HG03378 (cell line): Measurements from ENCODE around the gene INTS6.
"Not testable (repeated sequence)": the region's sequence is repeated elsewhere in the genome, so short reads cannot be mapped to it uniquely, and the experiment has no call there.

Experiments
- ATAC-seq: cut with Tn5 transposase; IDR thresholded peaks from one replicate; pipeline ENCODE4 v1.9.1; 2021; ENCODE audit warnings: mild to moderate bottlenecking, moderate library complexity; ENCODE audit not compliant: unreplicated experiment

The INTS6 gene

DNA sequence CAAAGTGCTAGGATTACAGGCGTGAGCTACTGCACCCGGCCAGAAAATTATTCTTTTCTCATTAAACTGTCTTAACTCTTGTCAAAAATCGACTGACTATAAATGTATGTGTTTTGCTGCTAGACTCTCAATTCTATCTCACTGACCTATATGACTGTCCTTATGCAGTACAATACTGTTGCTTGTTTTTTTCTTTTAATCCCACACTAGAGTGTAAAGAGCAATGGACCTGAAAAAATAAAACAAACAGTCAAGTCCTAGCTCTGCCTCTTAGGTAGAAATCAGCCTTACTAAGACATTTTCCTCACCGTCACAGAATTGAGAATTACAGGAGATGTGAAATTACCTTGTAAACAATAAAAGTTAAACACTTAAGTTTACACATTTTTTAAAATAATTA lies 35.1 kb downstream of the INTS6 start:
- no peak for ATAC-seq

DNA sequence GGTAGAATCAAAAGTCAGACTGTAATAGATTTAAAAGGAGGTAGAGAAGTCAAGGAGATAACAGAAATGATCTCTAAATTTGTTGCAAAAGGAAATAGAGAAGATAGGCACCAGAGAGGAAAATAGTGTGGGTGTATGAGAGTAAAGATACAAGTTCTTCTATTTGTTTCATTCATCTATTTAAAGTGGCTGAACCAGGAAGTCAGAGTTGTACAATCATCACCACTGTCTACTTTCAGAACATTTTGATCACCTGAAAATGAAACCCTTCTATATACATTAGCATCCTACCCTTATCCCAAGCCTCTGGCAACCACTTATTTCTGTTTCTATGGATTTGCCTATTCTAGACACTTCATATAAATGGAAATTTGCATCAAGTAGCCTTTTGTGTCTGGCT lies 36.7 kb downstream of the INTS6 start:
- ATAC-seq: peak; percentile 58

DNA sequence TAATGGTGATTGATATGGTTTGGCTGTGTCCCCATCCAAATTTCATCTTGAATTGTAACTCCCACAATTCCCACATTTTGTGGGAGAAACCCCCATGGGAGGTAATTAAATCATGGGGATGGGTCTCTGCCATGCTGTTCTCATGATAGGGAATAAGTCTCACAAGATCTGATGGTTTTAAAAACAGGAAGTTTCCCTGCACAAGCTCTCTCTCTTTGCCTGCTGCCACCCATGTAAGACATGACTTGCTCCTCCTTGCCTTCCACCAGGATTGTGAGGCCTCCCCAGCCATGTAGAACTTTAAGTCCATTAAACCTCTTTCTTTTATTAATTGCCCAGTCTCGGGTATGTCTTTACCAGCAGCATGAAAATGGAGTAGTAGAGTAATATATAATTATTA lies 37.5 kb downstream of the INTS6 start:
- not testable (repeated sequence) for ATAC-seq

DNA sequence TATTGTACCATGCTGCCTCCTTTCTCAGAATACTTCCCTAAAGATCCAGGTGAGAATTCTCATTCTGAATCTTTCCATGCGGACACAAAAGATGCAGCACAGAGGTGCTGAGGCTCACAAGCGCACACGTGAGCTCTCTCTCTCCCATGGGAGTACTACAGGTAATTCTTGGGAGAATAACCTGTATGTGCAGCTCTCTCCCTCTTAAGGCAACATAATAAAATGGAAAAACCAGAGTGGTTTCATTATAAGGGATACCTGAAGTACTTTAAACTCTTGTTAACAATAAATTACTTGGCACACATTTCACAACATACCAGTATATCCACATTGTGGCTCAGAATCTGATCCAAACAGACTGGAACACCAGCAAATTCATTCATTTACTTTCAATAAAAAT lies 40.4 kb downstream of the INTS6 start:
- ATAC-seq: no peak

DNA sequence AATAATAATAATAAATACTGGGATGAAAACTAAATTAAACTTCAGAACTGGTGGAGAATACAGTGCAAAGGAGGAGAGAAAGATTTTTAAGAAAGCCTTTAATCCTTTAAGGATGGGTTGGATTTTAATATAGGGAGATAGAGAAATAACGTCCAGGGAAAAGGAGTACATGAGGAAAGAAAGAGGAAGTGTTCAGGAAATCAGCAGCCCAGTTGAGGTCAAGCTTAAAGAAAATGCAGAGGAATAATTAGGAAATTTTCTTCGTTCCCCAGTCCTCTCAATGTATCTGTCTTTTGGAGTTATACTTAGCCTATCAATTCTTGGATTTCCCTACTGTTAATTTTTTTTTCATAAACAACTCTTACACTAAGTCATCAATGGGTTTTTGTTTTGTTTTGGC lies 47.7 kb downstream of the INTS6 start:
- no peak for ATAC-seq

DNA sequence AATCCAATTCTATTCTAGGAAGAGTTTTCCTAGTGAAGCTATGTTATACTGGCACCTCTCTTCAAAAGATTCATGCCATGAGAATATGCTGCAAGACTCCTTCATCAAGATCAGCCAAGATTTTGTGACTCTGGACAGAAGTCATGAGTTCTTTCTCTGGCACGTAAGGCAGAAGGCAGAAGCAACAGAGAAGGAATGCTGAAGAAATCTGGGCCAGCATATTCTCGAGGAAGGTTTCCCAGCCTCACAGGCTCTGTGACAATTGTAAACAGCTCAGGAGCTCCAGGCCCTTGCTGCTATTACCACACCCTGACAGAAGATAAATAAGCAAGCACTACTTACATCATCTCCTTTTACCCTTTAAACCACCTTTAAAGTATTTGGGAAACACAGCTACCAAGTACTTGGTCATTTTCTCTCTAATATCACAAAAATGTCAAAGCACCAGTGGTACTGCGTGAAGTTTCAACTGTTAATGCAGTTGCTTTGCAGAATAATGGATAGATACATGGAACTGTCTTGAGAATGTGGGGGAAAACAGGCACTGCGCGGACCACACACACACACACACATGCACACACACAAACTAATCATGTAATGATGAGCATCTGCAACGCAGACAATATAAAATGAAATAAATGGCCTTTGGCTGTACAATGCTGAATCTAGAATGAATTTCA lies 55.4 kb downstream of the INTS6 start:
- no peak for ATAC-seq

DNA sequence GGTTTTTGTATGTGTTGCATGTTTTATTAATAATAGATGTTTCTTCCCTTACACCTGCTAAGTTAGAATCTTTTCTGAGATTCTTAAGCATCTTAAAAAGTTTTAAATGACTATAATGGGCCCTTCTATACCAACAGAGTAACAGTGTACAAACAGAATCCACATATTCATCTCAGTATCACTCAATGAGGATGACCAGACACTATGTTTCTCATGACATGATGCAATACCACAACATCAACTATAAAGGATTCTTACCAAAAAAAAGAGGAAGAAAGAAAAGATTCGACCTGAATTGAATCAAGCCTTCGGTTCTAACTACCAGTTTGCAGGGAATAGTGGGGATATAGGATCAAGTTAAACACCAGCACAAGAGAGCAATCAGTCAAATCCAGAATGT lies 56.5 kb downstream of the INTS6 start:
- ATAC-seq: peak; percentile 90

DNA sequence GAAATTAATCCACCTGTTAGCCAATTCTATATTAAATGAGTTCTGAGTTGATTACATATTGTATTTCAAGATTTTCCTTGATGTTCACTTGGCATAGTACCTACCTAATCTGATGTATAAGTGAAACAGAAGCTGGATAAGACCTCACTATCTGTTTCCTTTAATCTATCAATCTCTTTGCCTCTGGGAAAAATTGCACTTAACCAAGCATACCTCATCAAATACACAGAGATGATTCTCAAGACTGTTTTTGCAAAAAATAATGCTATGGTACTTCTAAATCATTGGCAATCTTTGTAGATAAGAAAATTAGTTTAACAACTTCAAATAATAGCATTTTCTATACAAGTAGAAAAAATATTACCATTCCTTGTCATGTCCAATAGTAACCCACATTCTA lies 58.1 kb downstream of the INTS6 start:
- ATAC-seq: no peak

DNA sequence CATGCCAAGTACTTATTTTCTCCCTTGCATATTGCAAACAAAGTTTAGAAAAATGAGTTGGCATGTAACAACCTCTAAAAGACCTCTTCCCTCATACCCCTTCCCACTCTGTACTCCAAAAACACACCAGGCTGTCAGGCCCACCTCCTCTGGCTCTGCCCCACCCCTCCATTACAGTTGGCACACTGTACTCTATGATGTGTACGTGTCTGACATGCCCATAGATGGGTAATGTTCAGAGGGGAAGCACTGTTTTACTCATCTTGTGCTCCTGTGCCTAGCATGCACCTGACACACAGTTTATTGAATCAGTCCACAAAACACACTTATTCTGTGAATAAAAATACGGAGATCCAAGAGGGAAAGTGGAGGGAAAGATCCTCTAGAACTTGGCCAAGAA lies 67.7 kb downstream of the INTS6 start:
- no peak for ATAC-seq

DNA sequence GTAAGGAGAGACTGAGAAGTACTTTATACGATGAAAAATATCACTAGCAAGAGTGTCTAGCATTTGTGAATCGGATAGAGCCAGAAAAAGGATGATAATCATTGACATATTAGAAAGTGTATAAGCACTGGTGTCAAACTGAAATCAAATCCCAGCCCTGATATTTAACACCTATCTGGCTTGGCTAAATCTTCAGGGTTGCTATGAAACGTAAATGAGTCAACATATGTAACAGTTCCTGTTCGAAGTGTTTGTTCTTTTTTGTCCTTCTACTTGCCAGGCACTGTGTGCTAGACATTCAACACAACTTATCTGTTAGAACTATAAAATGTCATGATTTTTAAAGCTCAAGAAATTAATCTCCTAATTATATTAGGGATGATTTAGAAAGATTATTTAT lies 72.6 kb downstream of the INTS6 start:
- no peak for ATAC-seq

DNA sequence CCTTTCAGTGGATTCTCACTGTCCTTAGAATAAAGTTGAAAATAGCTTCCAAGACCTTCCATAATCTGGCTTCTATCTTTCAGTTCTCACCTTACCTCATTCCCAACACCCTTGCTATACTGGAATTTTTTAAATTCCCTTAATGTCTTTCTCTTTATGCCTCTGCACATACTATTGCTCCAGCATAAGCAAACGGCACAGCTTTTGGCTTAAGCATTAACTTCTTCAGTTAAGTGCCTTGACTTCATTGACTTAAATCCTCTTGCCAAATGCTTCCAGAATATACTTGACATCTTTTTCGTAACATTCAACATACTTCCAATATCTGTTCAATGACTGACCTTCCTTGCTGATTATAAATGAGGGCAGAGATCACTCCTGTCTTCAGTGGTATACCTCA lies 79.4 kb downstream of the INTS6 start:
- no peak for ATAC-seq

DNA sequence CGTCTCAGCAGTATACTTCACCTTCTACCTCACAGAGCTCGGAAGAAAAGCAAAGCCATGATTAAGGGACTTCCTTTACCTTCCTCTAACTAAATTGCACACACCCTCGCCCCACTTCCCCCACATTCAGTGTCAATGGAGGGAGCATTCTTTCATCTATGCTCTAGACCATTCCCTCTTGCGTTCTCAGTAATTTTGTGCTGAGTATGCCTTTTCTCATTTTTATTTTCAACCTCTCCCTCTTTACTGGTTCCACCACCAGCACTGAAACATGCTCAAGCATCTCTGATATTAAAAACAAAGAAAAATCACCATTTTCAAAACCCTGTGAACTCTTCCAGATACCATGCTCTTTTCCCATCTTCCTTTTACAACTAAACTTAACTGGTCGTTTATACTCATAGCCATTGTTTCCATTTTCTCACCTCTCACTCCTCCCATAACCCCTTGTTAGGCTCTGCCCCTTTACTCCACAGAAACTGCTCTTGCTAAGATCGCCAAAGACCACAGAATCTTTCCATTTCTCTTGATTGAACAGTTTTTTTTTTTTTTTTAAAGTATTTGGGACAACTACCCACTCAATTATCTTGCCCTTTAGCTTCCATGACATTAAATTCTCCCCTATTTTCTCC lies 81.0 kb downstream of the INTS6 start:
- ATAC-seq: no peak

DNA sequence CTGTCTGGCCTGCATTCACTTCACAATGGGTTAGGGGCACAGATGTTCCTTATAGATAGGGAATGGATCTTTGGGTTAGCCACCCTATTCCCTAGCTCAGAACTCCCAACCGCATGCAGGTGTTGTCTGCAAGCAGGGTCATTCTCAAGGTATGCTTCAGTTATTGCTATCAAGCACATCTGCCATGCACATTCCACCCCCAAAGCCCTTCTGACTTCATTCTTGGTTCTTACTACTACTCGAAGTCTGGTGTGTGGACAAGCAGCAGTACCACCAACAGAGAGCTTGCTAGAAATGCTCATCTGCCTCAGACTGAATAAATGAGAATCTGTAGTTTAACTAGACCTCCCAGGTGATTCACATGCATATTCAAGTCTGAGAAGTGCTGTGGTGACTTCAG lies 82.0 kb downstream of the INTS6 start:
- no peak for ATAC-seq

DNA sequence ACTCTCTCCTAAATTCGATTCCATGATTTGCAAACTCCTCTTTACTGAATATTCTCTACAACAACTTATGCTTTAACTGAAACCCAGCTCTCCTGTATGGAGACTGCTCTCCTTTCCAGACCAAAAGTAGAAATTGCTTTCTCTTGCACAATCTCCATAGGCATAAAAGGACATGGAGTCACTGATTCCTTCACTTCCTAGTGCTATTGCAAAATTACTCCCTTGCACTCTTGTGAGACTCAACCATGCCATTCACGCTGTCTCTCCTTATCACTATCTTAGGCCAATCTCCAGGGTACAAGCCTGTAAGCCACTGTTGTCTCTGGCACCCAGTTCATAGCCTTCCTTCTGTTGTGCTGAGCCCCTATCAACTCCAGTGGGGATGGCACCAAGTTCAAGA lies 82.7 kb downstream of the INTS6 start:
- ATAC-seq: no peak

DNA sequence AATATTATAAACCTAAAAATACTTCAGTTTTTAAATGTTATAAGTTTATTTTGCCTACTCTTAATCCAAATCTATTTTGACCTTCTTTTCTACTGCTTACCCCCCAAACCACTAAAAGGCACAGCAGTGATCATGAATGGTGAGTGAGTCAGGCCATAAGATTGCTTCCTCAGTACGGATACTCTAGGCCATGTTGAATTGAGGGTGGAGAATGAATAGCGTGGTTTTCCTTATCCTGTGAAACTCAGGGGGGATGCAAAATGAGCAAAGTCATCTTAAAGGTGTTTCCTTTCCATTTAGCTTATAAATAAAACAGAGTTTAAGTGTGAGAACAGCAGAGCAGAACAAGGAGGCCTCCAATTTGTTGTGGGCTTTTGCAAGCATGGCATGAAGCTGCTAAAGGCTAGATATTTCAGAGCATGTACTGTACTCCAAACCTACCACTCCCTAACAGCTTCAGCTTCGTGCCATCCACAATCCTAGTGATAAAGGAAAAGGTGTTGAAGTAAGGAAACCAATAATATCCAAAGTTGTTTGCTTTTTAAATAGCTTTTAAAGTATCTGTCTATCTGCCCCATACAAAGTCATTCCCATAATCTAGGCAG lies 88.3 kb downstream of the INTS6 start:
- ATAC-seq: no peak

DNA sequence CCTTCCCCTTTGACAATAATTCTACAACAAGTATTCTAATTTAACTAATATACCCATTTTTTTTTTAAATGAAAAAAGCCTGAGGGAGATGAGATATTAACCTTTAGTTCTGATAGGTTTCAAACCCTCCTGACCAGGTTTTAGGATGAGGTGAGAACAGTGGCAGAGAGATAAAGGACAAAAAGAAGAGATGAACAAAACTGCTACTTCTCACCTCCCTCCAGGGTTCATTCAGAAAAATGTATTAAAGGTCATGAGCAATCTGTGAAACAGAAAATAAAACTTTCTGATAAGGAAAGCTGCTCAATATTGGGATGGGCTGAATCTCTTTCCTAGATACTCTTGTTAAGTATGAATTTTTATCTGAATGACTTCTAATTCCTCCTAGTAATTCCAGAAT lies 89.2 kb downstream of the INTS6 start:
- no peak for ATAC-seq

DNA sequence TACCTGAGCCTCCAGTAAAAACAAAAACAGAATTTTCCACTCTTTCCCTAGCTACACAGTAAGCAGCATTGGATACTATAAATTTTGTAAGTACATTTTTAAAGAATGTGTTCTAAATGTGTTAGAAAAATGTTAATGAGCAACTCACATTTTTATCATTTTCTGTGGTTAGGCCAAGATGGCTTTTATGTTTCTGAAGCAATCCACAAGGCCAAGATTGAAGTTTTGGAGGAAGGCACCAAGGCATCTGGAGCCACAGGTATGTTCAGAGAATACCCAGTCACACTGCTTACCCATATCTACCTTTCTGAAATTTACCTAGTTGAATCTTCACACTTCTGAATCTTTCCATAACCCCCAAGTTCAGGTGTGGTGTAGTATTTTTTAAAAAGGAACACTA lies 91.7 kb downstream of the INTS6 start:
- no peak for ATAC-seq

DNA sequence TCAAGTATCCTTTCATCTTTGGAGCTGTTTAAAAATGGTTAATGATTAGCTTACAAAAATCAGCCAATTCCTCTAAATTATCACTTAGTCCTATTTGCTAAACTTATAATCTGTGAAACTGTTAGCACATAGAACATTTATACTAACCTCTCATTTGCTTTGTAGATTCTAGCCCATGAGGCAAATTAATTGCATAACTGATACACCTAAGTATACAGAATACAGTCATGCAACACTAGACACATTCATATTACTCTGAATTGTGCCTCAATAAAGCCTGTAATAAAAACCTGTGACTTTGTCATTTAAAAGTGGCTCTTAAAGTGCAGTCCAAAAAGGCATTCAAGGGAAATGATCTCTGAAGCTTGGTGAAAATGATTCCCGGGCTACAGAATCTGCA lies 92.3 kb downstream of the INTS6 start:
- no peak for ATAC-seq

DNA sequence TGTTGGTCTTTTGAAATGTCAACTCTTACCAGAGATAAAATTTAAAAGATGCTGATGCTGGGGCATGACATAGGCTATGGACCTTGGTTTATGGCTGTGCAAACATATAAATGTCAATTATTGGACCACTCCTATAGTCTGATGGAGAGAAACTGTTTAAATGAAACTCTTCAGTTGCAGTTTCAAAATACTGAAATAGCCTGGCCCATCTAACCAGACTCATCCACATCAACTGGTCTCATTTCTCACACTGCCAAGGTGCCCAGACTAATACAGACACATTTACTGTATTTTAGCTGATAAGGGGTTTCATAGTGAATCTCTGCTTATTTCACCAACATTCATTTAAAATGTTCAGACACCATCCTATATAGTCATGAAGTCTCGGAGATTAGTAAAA lies 93.5 kb downstream of the INTS6 start:
- ATAC-seq: no peak

DNA sequence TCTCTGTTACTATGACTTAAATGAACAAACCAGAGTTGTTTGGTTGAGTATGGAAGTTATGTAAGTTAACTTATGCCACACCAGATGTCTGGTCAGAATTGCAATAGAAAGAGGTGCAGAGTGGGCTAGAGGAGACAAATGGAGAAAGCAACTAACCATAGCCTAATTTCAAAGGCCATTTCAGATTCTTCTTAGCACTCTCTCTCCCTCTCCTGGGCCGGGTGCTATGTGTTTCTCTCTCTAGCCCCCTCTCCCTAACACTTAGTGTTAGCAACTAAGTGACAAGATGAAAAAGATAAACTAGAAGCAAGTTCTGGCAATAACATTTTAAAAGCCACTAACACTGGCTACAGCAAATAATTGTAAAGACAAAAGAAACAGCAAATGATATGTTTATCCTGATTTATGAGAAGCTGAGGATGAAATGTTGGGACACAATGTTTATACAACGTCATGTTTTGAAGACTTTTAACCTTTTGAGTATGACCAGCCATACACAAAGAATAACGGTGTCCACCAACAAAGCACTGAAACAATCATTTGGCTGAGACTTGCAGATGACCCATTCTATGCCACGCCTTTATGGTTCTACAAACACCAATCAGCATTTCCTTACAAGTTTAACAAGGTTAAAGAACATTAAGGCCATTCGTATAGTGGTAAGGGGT lies 94.8 kb downstream of the INTS6 start:
- ATAC-seq: no peak

DNA sequence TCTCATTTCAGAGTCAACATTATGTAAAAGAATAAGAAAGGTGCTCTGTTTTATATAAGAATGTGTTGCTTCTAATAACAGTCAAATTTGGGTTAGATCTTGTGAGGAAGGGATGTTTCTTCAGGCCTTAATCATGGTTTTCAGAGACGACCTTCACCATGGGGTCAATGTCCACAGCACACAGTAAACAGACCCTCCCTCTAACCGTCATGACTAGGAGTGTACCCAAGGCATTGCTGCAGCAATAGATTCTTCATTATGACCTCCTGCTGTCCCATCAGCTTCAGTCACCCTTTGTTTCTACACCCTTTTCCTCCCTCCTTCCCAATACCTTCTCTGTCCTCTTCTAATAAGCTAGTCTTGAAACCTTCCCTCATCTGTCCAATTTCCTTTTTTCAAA lies 97.6 kb downstream of the INTS6 start:
- ATAC-seq: no peak

DNA sequence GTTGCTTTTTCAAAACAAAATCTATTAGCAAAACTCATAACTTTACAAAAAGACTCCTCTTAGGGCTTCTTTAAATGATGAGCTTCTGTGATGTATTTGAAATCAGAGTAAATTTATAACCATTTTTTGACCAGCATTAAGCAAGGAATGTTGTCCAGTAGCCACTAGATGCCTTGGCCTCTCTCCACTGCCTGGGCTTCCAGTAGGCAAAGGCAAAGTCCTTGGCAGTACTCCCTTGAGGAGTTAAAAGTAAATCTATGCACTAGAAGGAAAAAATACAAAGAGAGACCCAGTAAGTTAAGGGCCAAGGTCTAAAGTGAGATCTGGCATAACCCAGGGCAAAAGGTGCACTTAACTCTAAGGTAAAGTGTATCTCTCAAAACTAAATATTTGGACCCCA lies 103.8 kb downstream of the INTS6 start:
- ATAC-seq: no peak
